A549 (cell line): ENCODE measurements around the gene PBX1. TPM values are rescaled to one million over a fixed set of nuclear protein-coding genes. Genes with fewer than 3 reads are reported as not detected.

Experiments
- ATAC-seq, 2 experiments: fragments of 200-7000 bp in 1 of 2; fragments of >200 bp in 1 of 2; cut with Nextera tagmentation in 1 of 2; cut with Tn5 transposase in 1 of 2; 3 replicates each; pipeline versions ENCODE4 v1.8.0 to v1.9.1; 2018 to 2020; ENCODE audit warnings: mild to moderate bottlenecking in 1 of 2, moderate library complexity in 1 of 2
- CTCF ChIA-PET: fragments of 300-600 bp; sonication (Branson Sonifier 250); formaldehyde crosslinking; extraction: SDS; loops from one replicate; lab custom pipeline; 2021; ENCODE audit warnings: antibody characterized with exemption, inconsistent platforms; lab: Yijun Ruan, JAX
- POLR2A ChIA-PET: fragments of 350-600 bp; formaldehyde crosslinking; extraction: SDS; loops from one replicate; lab custom pipeline; 2021; ENCODE audit warnings: antibody characterized with exemption, inconsistent platforms; lab: Yijun Ruan, JAX
- DNase-seq, 2 experiments: peaks; one replicate each; pipeline versions ENCODE4 v3.0.0 to v3.0.0-alpha.2; 2011 to 2016; ENCODE audit warnings: low read depth in 1 of 2, low spot score in 1 of 2
- FAIRE-seq: peaks from 2 replicates; lab custom pipeline; 2011; peaks lifted over from hg19 to GRCh38; lab: Jason Lieb, UNC
- H3K27ac ChIP-seq, 2 experiments: fragments of >200 bp; sonication (Bioruptor Twin); formaldehyde crosslinking; 3 replicates each; pipeline ENCODE4 v1.5.1; 2016 to 2017
- H3K4me1 ChIP-seq: fragments of >200 bp; sonication (Bioruptor Twin); formaldehyde crosslinking; 3 replicates; pipeline ENCODE4 v1.6.1; 2016
- H3K4me2 ChIP-seq: fragments of >200 bp; sonication (Bioruptor Twin); formaldehyde crosslinking; 3 replicates; pipeline ENCODE4 v1.6.1; 2016
- H3K4me3 ChIP-seq: fragments of >200 bp; sonication (Bioruptor Twin); formaldehyde crosslinking; 3 replicates; pipeline ENCODE4 v1.5.1; 2016
- H3K9me3 ChIP-seq: fragments of >200 bp; sonication (Bioruptor Twin); formaldehyde crosslinking; 3 replicates; pipeline ENCODE4 v1.6.1; 2016
- BHLHE40 ChIP-seq: IDR thresholded peaks from 2 replicates; pipeline ENCODE4 v1.6.1; 2012; ENCODE audit warnings: low read depth, low read length, inconsistent platforms
- CBX2 ChIP-seq: fragments of 200-600 bp; sonication (generic); IDR thresholded peaks from 2 replicates; pipeline ENCODE4 v1.6.1; 2016; ENCODE audit warnings: low read depth, mild to moderate bottlenecking, borderline replicate concordance
- CBX8 ChIP-seq: fragments of 200-600 bp; sonication (generic); IDR thresholded peaks from 2 replicates; pipeline ENCODE4 v1.6.1; 2016
- CTCF ChIP-seq: fragments of >200 bp; sonication (Bioruptor Twin); formaldehyde crosslinking; IDR thresholded peaks from 3 replicates; pipeline ENCODE4 v1.5.1; 2016
- EHF ChIP-seq: fragments of 250-450 bp; sonication (Bioruptor Pico); IDR thresholded peaks from 2 replicates; pipeline ENCODE4 v1.5.0; 2020; ENCODE audit warnings: mild to moderate bottlenecking
- ESRRA ChIP-seq: fragments of 150-350 bp; IDR thresholded peaks from 2 replicates; pipeline ENCODE4 v1.6.1; 2014; ENCODE audit warnings: mild to moderate bottlenecking, low read length, borderline replicate concordance
- GATA3 ChIP-seq: IDR thresholded peaks from 2 replicates; pipeline ENCODE4 v1.6.1; 2012; ENCODE audit warnings: borderline replicate concordance
- HDAC2 ChIP-seq: fragments of 200-600 bp; sonication (generic); IDR thresholded peaks from 2 replicates; pipeline ENCODE4 v1.6.1; 2016
- HES2 ChIP-seq: fragments of >200 bp; sonication (Bioruptor Twin); formaldehyde crosslinking; IDR thresholded peaks from 2 replicates; pipeline ENCODE4 v1.6.1; 2016
- HOXB13 ChIP-seq: fragments of 250-450 bp; sonication (Bioruptor Pico); IDR thresholded peaks from 2 replicates; pipeline ENCODE4 v1.5.0; 2020; ENCODE audit warnings: low read depth, mild to moderate bottlenecking, moderate library complexity
- JUN ChIP-seq, 2 experiments: fragments of >200 bp; sonication (Bioruptor Twin); formaldehyde crosslinking; IDR thresholded peaks; 2 replicates in 1 of 2; 3 replicates in 1 of 2; pipeline ENCODE4 v1.6.1; 2016 to 2017
- JUNB ChIP-seq: fragments of >200 bp; sonication (Bioruptor Twin); formaldehyde crosslinking; IDR thresholded peaks from 2 replicates; pipeline ENCODE4 v1.6.1; 2016
- KDM1A ChIP-seq: fragments of 200-600 bp; sonication (generic); IDR thresholded peaks from 2 replicates; pipeline ENCODE4 v1.6.1; 2016; ENCODE audit warnings: low read depth, mild to moderate bottlenecking
- KDM5A ChIP-seq: fragments of 200-600 bp; sonication (generic); IDR thresholded peaks from 2 replicates; pipeline ENCODE4 v1.6.1; 2016; ENCODE audit warnings: antibody characterized with exemption, mild to moderate bottlenecking
- NFE2L2 ChIP-seq: fragments of 150-350 bp; conservative IDR thresholded peaks from 2 replicates; pipeline ENCODE4 v1.6.1; 2014; ENCODE audit warnings: low read length
- NPAS2 ChIP-seq: fragments of 250-450 bp; sonication (Bioruptor Pico); IDR thresholded peaks from 2 replicates; pipeline ENCODE4 v1.8.0; 2022; ENCODE audit warnings: mild to moderate bottlenecking, moderate library complexity, borderline replicate concordance
- NR3C1 ChIP-seq: fragments of >200 bp; sonication (Bioruptor Twin); formaldehyde crosslinking; IDR thresholded peaks from 3 replicates; pipeline ENCODE4 v1.6.1; 2017
- POLR2AphosphoS2 ChIP-seq: conservative IDR thresholded peaks from 2 replicates; pipeline ENCODE4 v1.6.1; 2012; ENCODE audit warnings: low read length, improper control_type of control experiment, inconsistent platforms
- REST ChIP-seq: fragments of 200-600 bp; sonication (generic); IDR thresholded peaks from 2 replicates; pipeline ENCODE4 v1.6.1; 2016; ENCODE audit warnings: antibody characterized with exemption, mild to moderate bottlenecking, moderate library complexity
- TFCP2L1 ChIP-seq: fragments of 250-450 bp; sonication (Bioruptor Pico); IDR thresholded peaks from 2 replicates; pipeline ENCODE4 v1.5.0; 2021; ENCODE audit warnings: mild to moderate bottlenecking
- USF2 ChIP-seq: fragments of 450-650 bp; IDR thresholded peaks from 2 replicates; pipeline ENCODE4 v1.6.1; 2014; ENCODE audit warnings: antibody characterized with exemption
- ZC3H11A ChIP-seq: fragments of 450-650 bp; IDR thresholded peaks from 2 replicates; pipeline ENCODE4 v1.6.1; 2014; ENCODE audit warnings: antibody characterized with exemption, mild to moderate bottlenecking
- ZNF302 ChIP-seq: fragments of 250-450 bp; sonication (Bioruptor Pico); IDR thresholded peaks from 2 replicates; pipeline ENCODE4 v1.9.0; 2021; ENCODE audit warnings: inconsistent platforms, mild to moderate bottlenecking, moderate library complexity
- ZSCAN20 ChIP-seq: fragments of 250-450 bp; sonication (Bioruptor Pico); IDR thresholded peaks from 2 replicates; pipeline ENCODE4 v1.8.0; 2022; ENCODE audit warnings: mild to moderate bottlenecking, moderate library complexity
- WGBS: methylation state at CpG from one replicate; pipeline ENCODE4 v1.1.6; 2017; ENCODE audit errors: missing lambda C conversion rate; 5-methylcytosine and 5-hydroxymethylcytosine counted together
- polyA plus RNA-seq, 4 experiments: library from polyadenylated mRNA; depleted of rRNA in 3 of 4; stranded (reverse); fragments of >200 nt; fragmentation: RNase III in 1 of 4; extraction: RNeasy Plus Mini Kit Qiagen cat#74134 plus additional on column Dnase treatment in 1 of 4; gene quantifications; 2 replicates in 3 of 4; 3 replicates in 1 of 4; pipeline ENCODE4 v1.2.3, GENCODE V29; 2011 to 2017

Gene PBX1
- polyA plus RNA-seq, 2 of the 4 experiments (the other 2 are of a cell fraction): 47.8 to 61.5 TPM

GRCh38 chr1:164891615-164892014 lies 332.6 kb downstream of the PBX1 start:
- H3K4me3 ChIP-seq: no peak overlapping the region
- FAIRE-seq (no peak), DNase-seq (peak in 1 of 2 experiments; percentile 12)
- TF ChIP-seq ZSCAN20 (CRISPR knock-in tag) (no peak), REST (no peak), ZNF302 (CRISPR knock-in tag) (no peak), USF2 (no peak), KDM5A (no peak), CTCF (no peak)
- TF ChIP-seq, all 56 proteins: peak for 0
- Histone ChIP-seq H3K4me2 (no peak overlapping the region), H3K9me3 (no peaks in the 10 kb centered on the region), H3K4me1 (no peaks in the 10 kb centered on the region), H3K27ac (no peak overlapping the region)
- POLR2A ChIA-PET: no interaction called here
- CTCF ChIA-PET: interaction anchor here (0.9 to 1.5 kb wide), 3 partner anchors 11 to 181 kb away, joined by 3 to 5 read pairs (median 3); no protein-coding TSS in a partner anchor
- peak; percentile 41 to 47; a peak in 1 of 6 replicates for ATAC-seq

GRCh38 chr1:164895026-164895912 lies 336.3 kb downstream of the PBX1 start:
- Histone ChIP-seq H3K9me3 (peaks cover 13% of the 10 kb centered on the region; the same call in 2 of the 3 replicates), H3K4me1 (no peaks in the 10 kb centered on the region), H3K4me2 (no peak overlapping the region), H3K27ac (no peak overlapping the region), H3K4me3 (no peak overlapping the region)
- DNase-seq: no peak
- ChIA-PET CTCF (interaction anchor here (1.2 kb wide), 1 partner anchor 12 kb away, joined by 4 read pairs; no protein-coding TSS in a partner anchor), POLR2A (no interaction called here)
- ATAC-seq: no peak
- TF ChIP-seq ZC3H11A: no peak
- TF ChIP-seq KDM1A: no peak
- no peak for TF ChIP-seq NFE2L2
- TF ChIP-seq ESRRA: no peak
- no peak for TF ChIP-seq NPAS2 (CRISPR knock-in tag)
- no peak for TF ChIP-seq NR3C1
- no peak for TF ChIP-seq USF2
- no peak for TF ChIP-seq CBX2
- TF ChIP-seq EHF (CRISPR knock-in tag): no peak
- TF ChIP-seq HDAC2: no peak
- TF ChIP-seq GATA3: no peak
- TF ChIP-seq JUN (IDR thresholded peaks at IDR 0.05): no peak
- TF ChIP-seq ZSCAN20 (CRISPR knock-in tag): no peak
- no peak for TF ChIP-seq POLR2AphosphoS2
- TF ChIP-seq JUNB: no peak
- no peak for TF ChIP-seq CBX8
- TF ChIP-seq HOXB13 (CRISPR knock-in tag): no peak
- no peak for TF ChIP-seq HES2
- TF ChIP-seq TFCP2L1: no peak
- no peak for TF ChIP-seq BHLHE40
- no peak for FAIRE-seq
- WGBS: 22% methylated on average over 7 of the region's 8 CpGs
